Adrenal gland (tissue), 12 donors: ENCODE measurements around the gene MYPN. TPM values are rescaled to one million over a fixed set of nuclear protein-coding genes. Genes with fewer than 3 reads are reported as not detected.
"Not testable (repeated sequence)": the region's sequence is repeated elsewhere in the genome, so short reads cannot be mapped to it uniquely, and the experiment has no call there.

ENCODE experiments used
- DNase-seq, 7 donors: peaks; one replicate each; pipeline ENCODE4 v3.0.0-alpha.2; 2019 to 2020
- H3K27ac ChIP-seq, 5 donors: fragments of 200-600 bp; sonication (generic) in 4 of 5; 1 replicate in 3 of 5; 2 replicates in 2 of 5; pipeline versions ENCODE4 v1.5.1 to v1.8.0; 2016 to 2020; ENCODE audit warnings: mild to moderate bottlenecking in 1 of 5
- H3K27me3 ChIP-seq: fragments of 200-600 bp; 2 replicates; pipeline ENCODE4 v1.8.0; 2021
- H3K36me3 ChIP-seq, 2 donors: fragments of 200-600 bp; replicated peaks in 1 of 2; 1 replicate in 1 of 2; 2 replicates in 1 of 2; pipeline versions ENCODE4 v1.5.1 to v1.8.0; 2018 to 2022
- H3K4me1 ChIP-seq, 2 donors: fragments of 200-600 bp; replicated peaks in 1 of 2; 1 replicate in 1 of 2; 2 replicates in 1 of 2; pipeline versions ENCODE4 v1.5.1 to v1.8.0; 2018 to 2021
- H3K4me3 ChIP-seq, 4 donors: fragments of 200-600 bp; sonication (generic) in 3 of 4; one replicate each; pipeline ENCODE4 v1.5.1; 2016 to 2018
- H3K9me3 ChIP-seq, 3 donors: fragments of 200-600 bp; sonication (generic) in 1 of 3; replicated peaks in 1 of 3; 1 replicate in 2 of 3; 2 replicates in 1 of 3; pipeline versions ENCODE4 v1.5.1 to v1.8.0; 2016 to 2021
- POLR2A ChIP-seq, 2 donors: fragments of 450-650 bp; IDR thresholded peaks; one replicate each; pipeline ENCODE4 v1.6.1; 2017; ENCODE audit warnings: antibody characterized with exemption in 2 of 2, mild to moderate bottlenecking in 2 of 2, moderate library complexity in 1 of 2
- WGBS, 4 donors: extraction: QIAGEN DNeasy Blood & Tissue Kit in 2 of 4; methylation state at CpG; one replicate each; pipeline versions ENCODE4 v1.1.5 to v1.1.7; 2013 to 2017; 5-methylcytosine and 5-hydroxymethylcytosine counted together
- intact Hi-C, 2 donors: fragments of 100-400 bp; cut with DNase I; formaldehyde crosslinking; loops; one replicate each; pipeline versions ENCODE4 v1.14.1 to v1.15.0; 2022 to 2023
- polyA plus RNA-seq, 3 donors: library from polyadenylated mRNA; stranded (reverse); fragments of 200-250 nt in 2 of 3; fragments of 350-450 nt in 1 of 3; fragmentation: Illumina TruSeq in 1 of 3; extraction: RNeasy Lipid Tissue Mini Kit (QIAGEN cat#74804) in 1 of 3; gene quantifications; one replicate each; pipeline ENCODE4 v1.2.3, GENCODE V29; 2013 to 2014
- total RNA-seq, 9 donors: library from RNA; depleted of rRNA in 4 of 9; stranded (reverse); fragments of >200 nt in 4 of 9; fragments of 120-200 nt in 1 of 9; fragmentation: NEBNext Ultra II Directional in 1 of 9; extraction: Animal tissue kit (Norgen Biotek cat#: 25700) in 1 of 9; gene quantifications; one replicate each; pipeline versions ENCODE4 v1.1.0 to v1.2.4, GENCODE V29; 2013 to 2023
- TF ChIP-seq, protein P1 (sequence below), 6 experiments: fragments of 450-650 bp in 4 of 6; fragments of 200-600 bp in 2 of 6; sonication (generic) in 1 of 6; IDR thresholded peaks; 1 replicate in 5 of 6; 2 replicates in 1 of 6; pipeline versions ENCODE4 v1.5.1 to v1.8.0; 2016 to 2021; ENCODE audit warnings: antibody characterized with exemption in 6 of 6, mild to moderate bottlenecking in 2 of 6, moderate library complexity in 1 of 6
- donor health status: healthy with polysubstance abuse.
- donor health status: Bipolar disorder and iron deficiency.
- donor health status: DM: yes; HTN: yes; CAD: no.
- donor health status: DM: no; HTN: no; CAD: no.
- donor health status: DM: no; HTN: no; CAD: no.
- donor health status: DM: yes; HTN: yes; CAD: no.

The MYPN gene
- total and polyA plus RNA-seq, 12 donors = 0.10 to 1.9 (median 0.31) TPM; not detected in 2

DNA sequence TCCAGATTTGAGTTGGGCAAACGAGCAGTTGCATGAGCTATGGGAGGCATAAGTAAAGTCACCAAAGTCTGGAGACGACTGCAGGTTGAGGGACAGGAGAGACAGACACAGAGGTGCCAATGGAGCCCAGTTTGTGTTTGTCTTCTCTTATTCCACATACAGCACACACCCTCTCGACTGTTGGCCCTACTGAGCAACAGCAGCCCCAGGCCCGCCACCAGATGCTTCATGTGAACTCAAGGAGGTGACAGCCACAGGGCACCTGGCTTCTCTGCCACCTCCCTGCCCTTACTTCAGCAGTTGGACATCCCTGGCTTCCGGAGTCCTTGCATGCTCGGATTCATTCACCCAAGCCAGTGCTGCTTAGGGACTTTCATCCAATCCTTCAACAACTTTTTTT is 129.1 kb downstream of the MYPN start:
- Histone ChIP-seq H3K27me3 (no peaks in the 10 kb centered on the region), H3K36me3 (no peaks in the 10 kb centered on the region), H3K27ac (no peak overlapping the region), H3K4me1 (no peaks in the 10 kb centered on the region), H3K9me3 (no peaks in the 10 kb centered on the region), H3K4me3 (no peak overlapping the region)
- TF ChIP-seq POLR2A (IDR thresholded peaks at IDR 0.05) = no peak
- TF ChIP-seq, protein P1, sequence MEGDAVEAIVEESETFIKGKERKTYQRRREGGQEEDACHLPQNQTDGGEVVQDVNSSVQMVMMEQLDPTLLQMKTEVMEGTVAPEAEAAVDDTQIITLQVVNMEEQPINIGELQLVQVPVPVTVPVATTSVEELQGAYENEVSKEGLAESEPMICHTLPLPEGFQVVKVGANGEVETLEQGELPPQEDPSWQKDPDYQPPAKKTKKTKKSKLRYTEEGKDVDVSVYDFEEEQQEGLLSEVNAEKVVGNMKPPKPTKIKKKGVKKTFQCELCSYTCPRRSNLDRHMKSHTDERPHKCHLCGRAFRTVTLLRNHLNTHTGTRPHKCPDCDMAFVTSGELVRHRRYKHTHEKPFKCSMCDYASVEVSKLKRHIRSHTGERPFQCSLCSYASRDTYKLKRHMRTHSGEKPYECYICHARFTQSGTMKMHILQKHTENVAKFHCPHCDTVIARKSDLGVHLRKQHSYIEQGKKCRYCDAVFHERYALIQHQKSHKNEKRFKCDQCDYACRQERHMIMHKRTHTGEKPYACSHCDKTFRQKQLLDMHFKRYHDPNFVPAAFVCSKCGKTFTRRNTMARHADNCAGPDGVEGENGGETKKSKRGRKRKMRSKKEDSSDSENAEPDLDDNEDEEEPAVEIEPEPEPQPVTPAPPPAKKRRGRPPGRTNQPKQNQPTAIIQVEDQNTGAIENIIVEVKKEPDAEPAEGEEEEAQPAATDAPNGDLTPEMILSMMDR (IDR thresholded peaks at IDR 0.05) = no peak
- intact Hi-C loops = loop anchor here in 1 of 2 donors (10.0 kb wide), 1 partner anchor 56 kb away; no protein-coding TSS in a partner anchor
- DNase-seq = no peak
- WGBS, 4 donors = 80 to 88% (median 83%) methylated on average over 6 of the region's 6 CpGs

DNA sequence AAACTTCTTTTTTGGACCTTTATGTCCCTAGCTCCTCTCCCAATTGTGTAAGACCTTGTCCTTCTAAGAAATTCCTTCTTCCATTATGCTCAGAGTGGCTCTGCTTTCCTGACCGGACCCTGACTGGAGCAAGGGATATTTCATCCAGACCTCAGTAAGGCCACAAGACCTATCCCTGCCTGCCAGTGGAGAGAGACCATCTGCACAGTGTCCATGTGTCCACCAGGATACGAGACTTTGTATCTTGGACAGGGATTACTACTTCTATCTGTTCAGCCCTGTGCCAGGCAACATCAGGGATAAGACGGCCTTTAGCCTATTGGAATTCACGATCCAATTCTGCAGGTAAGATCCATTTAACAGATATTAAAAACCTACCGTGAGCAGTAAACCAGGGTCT is 129.8 kb downstream of the MYPN start:
- H3K9me3 ChIP-seq = no peaks in the 10 kb centered on the region
- TF ChIP-seq POLR2A (IDR thresholded peaks at IDR 0.05) = no peak
- TF ChIP-seq, protein P1 (IDR thresholded peaks at IDR 0.05) = no peak
- no peaks in the 10 kb centered on the region for H3K36me3 ChIP-seq
- H3K27ac ChIP-seq = no peak overlapping the region
- H3K27me3 ChIP-seq = no peaks in the 10 kb centered on the region
- no peak for DNase-seq
- H3K4me1 ChIP-seq = no peaks in the 10 kb centered on the region
- no peak overlapping the region for H3K4me3 ChIP-seq
- intact Hi-C loops = loop anchor here in 1 of 2 donors (10.0 kb wide), 1 partner anchor 56 kb away; no protein-coding TSS in a partner anchor
- WGBS, 4 donors = 89 to 96% (median 91%) methylated on average over 5 of the region's 5 CpGs

DNA sequence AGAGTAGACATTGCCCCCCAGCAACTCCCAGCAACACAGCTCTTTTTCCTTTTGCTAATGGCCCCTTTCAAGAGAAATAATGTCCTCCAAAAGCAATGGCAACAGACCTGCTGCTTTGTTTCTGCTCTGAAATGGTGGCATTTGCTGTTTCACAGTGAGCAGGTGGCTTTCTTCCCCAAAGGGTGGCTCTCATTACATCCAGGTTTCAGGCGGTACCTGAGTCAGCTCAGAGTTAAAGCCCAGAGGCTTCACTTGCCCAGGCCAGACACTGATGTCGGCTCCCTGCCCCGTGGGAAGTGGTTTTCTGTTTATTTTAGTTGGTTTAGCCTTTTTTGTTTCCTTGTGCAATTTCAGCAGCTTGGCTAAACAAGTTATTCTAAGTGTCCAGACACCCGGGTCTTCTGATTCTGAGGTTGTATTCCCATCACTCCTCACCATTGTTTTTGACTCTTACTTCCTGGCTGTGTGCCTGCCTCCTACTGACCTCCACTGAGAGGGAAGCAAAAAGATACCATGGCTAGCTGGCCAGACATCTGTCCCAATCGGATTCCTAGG is 130.4 kb downstream of the MYPN start:
- H3K36me3 ChIP-seq = no peaks in the 10 kb centered on the region
- TF ChIP-seq POLR2A (IDR thresholded peaks at IDR 0.05) = no peak
- TF ChIP-seq, protein P1 (IDR thresholded peaks at IDR 0.05) = no peak
- no peak for DNase-seq
- 72 to 87% (median 78%) methylated on average over 5 of the region's 5 CpGs for WGBS, 4 donors
- H3K4me3 ChIP-seq = no peak overlapping the region
- no peaks in the 10 kb centered on the region for H3K9me3 ChIP-seq
- intact Hi-C loops = loop anchor here in 1 of 2 donors (10.0 kb wide), 1 partner anchor 55 kb away; no protein-coding TSS in a partner anchor
- H3K27ac ChIP-seq = no peak overlapping the region
- H3K4me1 ChIP-seq = no peaks in the 10 kb centered on the region
- H3K27me3 ChIP-seq = no peaks in the 10 kb centered on the region

DNA sequence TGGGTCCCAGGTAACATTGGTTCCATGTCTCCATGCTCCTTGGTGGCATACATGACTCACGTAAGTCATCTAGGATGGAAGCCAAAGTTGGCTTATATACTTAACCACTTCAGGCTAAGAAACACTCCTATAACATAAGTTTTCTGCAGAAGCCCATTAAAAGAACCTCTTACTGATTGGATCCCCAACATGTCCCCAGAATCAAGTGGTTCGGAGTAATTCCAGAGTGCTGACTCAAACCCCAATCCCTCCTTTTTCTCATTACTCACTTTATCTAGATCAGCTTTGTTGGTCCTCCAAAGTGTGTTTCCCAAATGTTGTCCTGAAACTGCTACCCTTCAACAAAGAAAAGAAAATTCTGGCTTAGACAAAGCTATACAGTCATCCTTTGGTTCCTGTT is 132.8 kb downstream of the MYPN start:
- intact Hi-C loops = no loop called here
- H3K36me3 ChIP-seq = no peaks in the 10 kb centered on the region
- H3K4me3 ChIP-seq = no peak overlapping the region
- H3K4me1 ChIP-seq = no peaks in the 10 kb centered on the region
- no peaks in the 10 kb centered on the region for H3K27me3 ChIP-seq
- H3K27ac ChIP-seq = no peak overlapping the region
- TF ChIP-seq, protein P1 (IDR thresholded peaks at IDR 0.05) = no peak
- TF ChIP-seq POLR2A (IDR thresholded peaks at IDR 0.05) = no peak
- H3K9me3 ChIP-seq = no peaks in the 10 kb centered on the region
- no peak for DNase-seq
- WGBS, 4 donors = 60 to 94% (median 85%) methylated on average over 2 of the region's 2 CpGs

DNA sequence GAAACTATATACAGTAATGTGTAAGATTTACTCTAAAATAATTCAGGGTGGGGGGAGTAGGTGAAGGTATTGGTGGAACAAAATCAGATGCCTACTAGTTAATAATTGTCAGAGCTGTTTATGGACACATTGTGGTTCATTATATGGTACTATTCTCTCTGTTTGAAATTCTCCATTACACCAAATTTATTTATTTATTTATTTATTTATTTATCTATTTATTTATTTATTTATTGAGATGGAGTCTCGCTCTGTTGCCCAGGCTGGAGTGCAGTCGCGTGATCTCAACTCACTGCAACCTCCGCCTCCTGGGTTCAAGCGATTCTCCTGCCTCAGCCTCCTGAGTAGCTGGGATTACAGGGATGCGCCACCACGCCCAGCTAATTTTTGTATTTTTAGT is 137.1 kb downstream of the MYPN start:
- intact Hi-C loops, H3K4me1 ChIP-seq, DNase-seq, H3K27ac ChIP-seq, H3K27me3 ChIP-seq, H3K9me3 ChIP-seq, H3K36me3 ChIP-seq, H3K4me3 ChIP-seq: not testable (repeated sequence)
- WGBS, 4 donors = 91 to 98% (median 95%) methylated on average over 7 of the region's 7 CpGs
